ENCODE data around the gene RUNX2. TPM values are rescaled to one million over a fixed set of nuclear protein-coding genes. Genes with fewer than 3 reads are reported as not detected.
A peak's percentile ranks its signal among the peaks of the same experiment; 100 is the strongest.

RUNX2 gene
- total RNA-seq, 1 donor from 2014 or later = 1.8 TPM

- H3K4me3 Mint-ChIP-seq = no peak overlapping the region
- no peaks in the 10 kb centered on the region for H3K27me3 Mint-ChIP-seq
- no peak for TF ChIP-seq CTCF (IDR thresholded peaks at IDR 0.05)
- H3K27ac Mint-ChIP-seq = peak overlapping the region; percentile 19
- ATAC-seq (ENCODE audit: low read depth) (no peak), DNase-seq (no peak)
- intact Hi-C loops (cut with micrococcal nuclease) = loop anchor here (10.0 kb wide), 1 partner anchor 56 kb away; no protein-coding TSS in a partner anchor
- ChIA-PET CTCF (no interaction called here), POLR2A (no interaction called here)
- H3K4me1 Mint-ChIP-seq = peaks cover 2% of the 10 kb centered on the region
- no peaks in the 10 kb centered on the region for H3K36me3 Mint-ChIP-seq (ENCODE audit: low read depth)
- H3K9me3 Mint-ChIP-seq = no peaks in the 10 kb centered on the region
These were observed 212.3 kb downstream of the RUNX2 start for GRCh38 chr6:45540375-45540920.

GRCh38 chr6:45541934-45542333, 213.8 kb downstream of the RUNX2 start:
- ChIA-PET CTCF (no interaction called here), POLR2A (no interaction called here)
- H3K27me3 Mint-ChIP-seq = no peaks in the 10 kb centered on the region
- H3K36me3 Mint-ChIP-seq (ENCODE audit: low read depth) = no peaks in the 10 kb centered on the region
- H3K4me3 Mint-ChIP-seq = no peak overlapping the region
- DNase-seq (no peak), ATAC-seq (ENCODE audit: low read depth) (no peak)
- no peak for TF ChIP-seq CTCF (IDR thresholded peaks at IDR 0.05)
- intact Hi-C loops (cut with micrococcal nuclease) = loop anchor here (10.0 kb wide), 1 partner anchor 57 kb away; no protein-coding TSS in a partner anchor
- H3K9me3 Mint-ChIP-seq = no peaks in the 10 kb centered on the region
- no peak overlapping the region for H3K27ac Mint-ChIP-seq
- no peaks in the 10 kb centered on the region for H3K4me1 Mint-ChIP-seq

GRCh38 chr6:45543298-45544235, 215.4 kb downstream of the RUNX2 start:
- no peak for DNase-seq
- Mint-ChIP-seq H3K27ac (no peak overlapping the region), H3K4me1 (peaks cover 7% of the 10 kb centered on the region), H3K36me3 (ENCODE audit: low read depth) (no peaks in the 10 kb centered on the region), H3K27me3 (no peaks in the 10 kb centered on the region), H3K4me3 (no peak overlapping the region), H3K9me3 (no peaks in the 10 kb centered on the region)
- POLR2A ChIA-PET = no interaction called here
- ATAC-seq (ENCODE audit: low read depth) = no peak
- intact Hi-C loops (cut with micrococcal nuclease) = loop anchor here (10.0 kb wide), 1 partner anchor 59 kb away; no protein-coding TSS in a partner anchor
- CTCF ChIA-PET = no interaction called here
- no peak for TF ChIP-seq CTCF (IDR thresholded peaks at IDR 0.05)

GRCh38 chr6:45545416-45545815, 217.3 kb downstream of the RUNX2 start:
- TF ChIP-seq CTCF (IDR thresholded peaks at IDR 0.05) = no peak
- Mint-ChIP-seq H3K27ac (no peak overlapping the region), H3K4me1 (peaks cover 15% of the 10 kb centered on the region), H3K4me3 (no peak overlapping the region), H3K27me3 (no peaks in the 10 kb centered on the region), H3K36me3 (ENCODE audit: low read depth) (no peaks in the 10 kb centered on the region), H3K9me3 (no peaks in the 10 kb centered on the region)
- DNase-seq (no peak), ATAC-seq (ENCODE audit: low read depth) (no peak)
- intact Hi-C loops (cut with micrococcal nuclease) = loop anchor here (5.0 to 10.0 kb wide), 2 partner anchors 61 to 123 kb away; no protein-coding TSS in a partner anchor
- POLR2A ChIA-PET = no interaction called here
- CTCF ChIA-PET = no interaction called here
